Heart left ventricle (tissue), 16 donors: ENCODE data around the gene LRG1. TPM values are rescaled to one million over a fixed set of nuclear protein-coding genes. Genes with fewer than 3 reads are reported as not detected.

ENCODE experiments used
- ATAC-seq, 4 donors: fragments of 200-7000 bp; cut with Tn5 transposase; one replicate each; pipeline ENCODE4 v1.9.1; 2020 to 2022; ENCODE audit warnings: moderate library complexity in 4 of 4, mild to moderate bottlenecking in 3 of 4, moderate number of reproducible peaks in 1 of 4
- DNase-seq, 5 donors: peaks; one replicate each; pipeline ENCODE4 v3.0.0-alpha.2; 2020
- H3K27ac ChIP-seq, 12 donors: fragments of 200-600 bp; sonication (generic) in 4 of 12; one replicate each; pipeline versions ENCODE4 v1.5.0 to v1.8.0; 2016 to 2022; ENCODE audit warnings: mild to moderate bottlenecking in 2 of 12
- H3K27me3 ChIP-seq, 9 donors: fragments of 200-600 bp; sonication (generic) in 2 of 9; one replicate each; pipeline versions ENCODE4 v1.5.1 to v1.8.0; 2016 to 2022; ENCODE audit warnings: mild to moderate bottlenecking in 3 of 9
- H3K36me3 ChIP-seq, 9 donors: fragments of 200-600 bp; sonication (generic) in 2 of 9; one replicate each; pipeline versions ENCODE4 v1.5.0 to v1.8.0; 2018 to 2022; ENCODE audit warnings: mild to moderate bottlenecking in 2 of 9
- H3K4me1 ChIP-seq, 12 donors: fragments of 200-600 bp; sonication (generic) in 4 of 12; one replicate each; pipeline versions ENCODE4 v1.5.0 to v1.8.0; 2016 to 2022; ENCODE audit warnings: mild to moderate bottlenecking in 3 of 12
- H3K4me3 ChIP-seq, 12 donors: fragments of 200-600 bp; sonication (generic) in 4 of 12; one replicate each; pipeline versions ENCODE4 v1.5.0 to v1.8.0; 2017 to 2022; ENCODE audit warnings: mild to moderate bottlenecking in 9 of 12, moderate library complexity in 4 of 12
- H3K9me3 ChIP-seq, 12 donors: fragments of 200-600 bp; sonication (generic) in 4 of 12; one replicate each; pipeline versions ENCODE4 v1.5.0 to v1.8.0; 2016 to 2022; ENCODE audit warnings: mild to moderate bottlenecking in 1 of 12
- CTCF ChIP-seq, 12 donors: fragments of 200-600 bp; sonication (generic) in 4 of 12; IDR thresholded peaks; one replicate each; pipeline versions ENCODE4 v1.5.0 to v1.8.0; 2018 to 2022; ENCODE audit warnings: antibody characterized with exemption in 12 of 12, mild to moderate bottlenecking in 5 of 12
- POLR2A ChIP-seq, 2 donors: fragments of 450-650 bp; IDR thresholded peaks; one replicate each; pipeline ENCODE4 v1.6.1; 2017; ENCODE audit warnings: antibody characterized with exemption in 2 of 2, mild to moderate bottlenecking in 2 of 2, moderate library complexity in 2 of 2
- WGBS, 4 donors: extraction: QIAGEN DNeasy Blood & Tissue Kit in 2 of 4; methylation state at CpG; one replicate each; pipeline versions ENCODE4 v1.1.5 to v1.1.7; 2013 to 2018; 5-methylcytosine and 5-hydroxymethylcytosine counted together
- intact Hi-C, 10 donors: fragments of 100-400 bp; cut with DNase I; formaldehyde crosslinking; loops; one replicate each; pipeline versions ENCODE4 v1.11.1 to v1.14.2; 2022
- polyA plus RNA-seq, 2 donors: library from polyadenylated mRNA; stranded (reverse); fragments of 200-250 nt; gene quantifications; one replicate each; pipeline ENCODE4 v1.2.3, GENCODE V29; 2013
- total RNA-seq, 9 donors: library from RNA; depleted of rRNA in 2 of 9; stranded (reverse); fragments of >200 nt in 2 of 9; fragmentation: NEBNext Ultra II Directional in 3 of 9; extraction: Animal tissue kit (Norgen Biotek cat#: 25700) in 3 of 9; gene quantifications; one replicate each; pipeline versions ENCODE4 v1.1.0 to v1.2.4, GENCODE V29; 2016 to 2023
- donor health status: ischemic (EF 13 %, LVEDD 7.1; RV severe dilation, severe dysfunction).
- donor health status: healthy with polysubstance abuse.
- donor health status: DM: no; HTN: yes; CAD: no.
- donor health status: DM: no; HTN: no; CAD: no.
- donor health status: ischemic (EF 25% LVEDD 6.9; RV normal size, moderate dysfunction).
- donor health status: ischemic (EF 25% LVEDD 5.7; RV mildly dilated, moderate dysfunction).
- donor health status: healthy.
- donor health status: DM: yes; HTN: yes; CAD: no.
- donor health status: ischemic (EF 35%, LVEDD 5.7; RV mildly dilated, moderate dysfunction).
- donor health status: nonischemic (EF 11% LVEDD 7.7; RV severe dilation, severe dysfunction).
- donor health status: DM: yes; HTN: yes; CAD: no.
- donor health status: PGD.
- donor health status: ischemic (EF 29% LVEDD 5.4; RV normal size, mild dysfunction).
- donor health status: nonischemic (EF 23%, LVEDD 6.1; RV moderate dilation, normal function).

Gene LRG1
- total and polyA plus RNA-seq, 11 donors: 0.15 to 1.7 (median 0.35) TPM

GRCh38 chr19:4582980-4583842, 43.4 kb upstream of the LRG1 start:
- DNase-seq (no peak), ATAC-seq (no peak)
- Histone ChIP-seq H3K27ac (no peak overlapping the region), H3K4me3 (no peak overlapping the region), H3K9me3 (no peaks in the 10 kb centered on the region), H3K27me3 (peaks cover 20 to 72% (median 32%) of the 10 kb centered on the region in 9 donors), H3K36me3 (no peaks in the 10 kb centered on the region), H3K4me1 (peaks cover 3 to 32% (median 12%) of the 10 kb centered on the region in 12 donors)
- 64 to 78% (median 70%) methylated on average over 14 to 16 of the region's 16 CpGs for WGBS, 4 donors
- TF ChIP-seq CTCF (IDR thresholded peaks at IDR 0.05) (no peak), POLR2A (IDR thresholded peaks at IDR 0.05) (no peak)
- intact Hi-C loops: no loop called here

DNA sequence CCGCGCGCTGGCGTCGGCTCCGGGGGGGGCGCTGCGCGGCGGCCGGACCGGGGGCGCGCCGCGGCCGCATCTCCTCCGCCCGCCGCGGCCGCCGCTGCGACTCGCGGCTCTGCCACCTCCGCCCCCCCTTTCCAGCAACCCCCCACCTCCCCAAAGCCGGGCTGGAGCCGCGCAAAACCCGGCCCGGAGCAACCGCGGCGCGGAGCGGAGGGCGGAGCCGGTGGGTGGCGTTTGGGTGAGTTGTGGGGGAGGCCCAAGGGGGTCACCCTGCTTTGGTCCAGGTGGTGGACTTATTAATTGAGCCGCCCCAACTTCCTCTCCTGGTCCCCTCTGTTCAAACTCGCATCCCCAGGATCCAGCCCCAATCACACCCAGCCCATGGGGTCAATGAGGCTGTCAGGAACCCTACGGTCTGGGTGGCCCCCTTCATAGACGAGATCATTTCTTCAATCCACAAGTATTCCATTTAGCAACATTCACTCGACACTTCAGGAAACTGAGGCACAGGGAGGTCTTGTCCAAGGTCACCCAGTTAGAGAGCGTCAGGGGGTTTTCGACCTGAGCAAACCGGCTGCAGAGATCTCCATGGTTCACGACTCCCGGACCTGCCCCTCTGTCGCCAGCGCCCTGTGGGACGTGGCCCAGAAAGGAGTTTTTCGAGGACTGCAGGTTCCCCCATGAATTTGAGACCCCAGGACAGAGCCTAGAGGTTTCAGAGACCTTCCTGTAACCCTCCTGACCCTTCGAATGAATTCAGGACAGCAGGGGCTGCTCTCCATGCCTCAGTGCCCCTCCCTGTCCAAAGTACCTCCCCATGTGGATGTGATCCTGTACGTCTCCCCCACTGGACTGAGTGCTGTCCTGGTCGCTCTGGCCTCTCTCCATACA, 42.1 kb upstream of the LRG1 start:
- Histone ChIP-seq H3K4me3 (peak overlapping the region in 6 of 12 donors; percentile 22 to 55 (median 50)), H3K36me3 (no peaks in the 10 kb centered on the region), H3K4me1 (peaks cover 3 to 32% (median 12%) of the 10 kb centered on the region in 12 donors), H3K27ac (no peak overlapping the region), H3K27me3 (peaks cover 20 to 78% (median 32%) of the 10 kb centered on the region in 9 donors), H3K9me3 (no peaks in the 10 kb centered on the region)
- TF ChIP-seq CTCF (IDR thresholded peaks at IDR 0.05): no peak
- no peak for TF ChIP-seq POLR2A (IDR thresholded peaks at IDR 0.05)
- no peak for ATAC-seq
- WGBS, 4 donors: 13 to 42% (median 23%) methylated on average over 18 to 57 of the region's 57 CpGs
- peak in 1 of 5 donors; percentile 31 for DNase-seq
- intact Hi-C loops: no loop called here

GRCh38 chr19:4580961-4581665, 41.3 kb upstream of the LRG1 start:
- intact Hi-C loops: no loop called here
- TF ChIP-seq CTCF (IDR thresholded peaks at IDR 0.05): no peak
- TF ChIP-seq POLR2A (IDR thresholded peaks at IDR 0.05): no peak
- H3K4me3 ChIP-seq: peak overlapping the region in 11 of 12 donors; percentile 22 to 55 (median 47)
- H3K27me3 ChIP-seq: peaks cover 20 to 75% (median 32%) of the 10 kb centered on the region in 9 donors
- H3K9me3 ChIP-seq: no peaks in the 10 kb centered on the region
- H3K36me3 ChIP-seq: no peaks in the 10 kb centered on the region
- 0 to 1% (median 1%) methylated on average over 11 to 62 of the region's 62 CpGs for WGBS, 4 donors
- DNase-seq (no peak), ATAC-seq (no peak)
- H3K27ac ChIP-seq: peak overlapping the region in 1 of 12 donors; percentile 52
- H3K4me1 ChIP-seq: peaks cover 3 to 32% (median 12%) of the 10 kb centered on the region in 12 donors
